Activated CD8-positive, alpha-beta memory T cell treated with anti-CD3 and anti-CD28 coated beads for 48 hours (primary cell): ENCODE data around the gene LDLRAD4.
A peak's percentile ranks its signal among the peaks of the same experiment; 100 is the strongest.

Experiments
- DNase-seq, 3 experiments: peaks; one replicate each; pipeline ENCODE4 v3.0.0-alpha.2; 2020; ENCODE audit warnings: low read depth in 2 of 3, low spot score in 2 of 3

LDLRAD4 gene

GRCh38 chr18:13201292-13201691 is 17.3 kb upstream of the LDLRAD4 start:
- no peak for DNase-seq

GRCh38 chr18:13202571-13202970 is 16.0 kb upstream of the LDLRAD4 start:
- DNase-seq: no peak

- DNase-seq: no peak
These were observed 12.3 kb upstream of the LDLRAD4 start for GRCh38 chr18:13206301-13206700.

GRCh38 chr18:13207294-13207693 is 11.3 kb upstream of the LDLRAD4 start:
- no peak for DNase-seq

GRCh38 chr18:13211534-13211933 is 7.0 kb upstream of the LDLRAD4 start:
- DNase-seq: no peak

GRCh38 chr18:13213036-13213795 is 5.3 kb upstream of the LDLRAD4 start:
- no peak for DNase-seq

- no peak for DNase-seq
These were observed 4.0 kb upstream of the LDLRAD4 start for GRCh38 chr18:13214609-13215008.

GRCh38 chr18:13216092-13216582 is 2.4 kb upstream of the LDLRAD4 start:
- peak in 1 of 3 experiments; percentile 18 for DNase-seq

- peak; percentile 9 to 34 (median 28) for DNase-seq
These were observed 1.7 kb upstream of the LDLRAD4 start for GRCh38 chr18:13216711-13217465.

- peak; percentile 27 to 37 (median 27) for DNase-seq
These were observed 1.0 kb upstream of the LDLRAD4 start for GRCh38 chr18:13217466-13217961.

- DNase-seq: no peak
These were observed 591 bp upstream of the LDLRAD4 start for GRCh38 chr18:13217971-13218367.

- DNase-seq: no peak
These were observed 437 bp downstream of the LDLRAD4 start for GRCh38 chr18:13218997-13219396.

GRCh38 chr18:13219593-13220159 is 1.1 kb downstream of the LDLRAD4 start:
- no peak for DNase-seq

GRCh38 chr18:13220361-13220991 is 1.9 kb downstream of the LDLRAD4 start:
- no peak for DNase-seq

- no peak for DNase-seq
These were observed 3.6 kb downstream of the LDLRAD4 start for GRCh38 chr18:13221869-13222855.

- no peak for DNase-seq
These were observed 4.3 kb downstream of the LDLRAD4 start for GRCh38 chr18:13222856-13223281.

- DNase-seq: no peak
These were observed 5.0 kb downstream of the LDLRAD4 start for GRCh38 chr18:13223311-13224143.

GRCh38 chr18:13225261-13225660 is 6.7 kb downstream of the LDLRAD4 start:
- DNase-seq: no peak

GRCh38 chr18:13226533-13227144 is 8.1 kb downstream of the LDLRAD4 start:
- no peak for DNase-seq
